GM18951 (cell line): ENCODE results near the gene EMID1.
A peak's percentile ranks its signal among the peaks of the same experiment; 100 is the strongest.

Experiments used
- POLR2A ChIP-seq: IDR thresholded peaks from 4 replicates; pipeline ENCODE4 v1.6.1; 2011; ENCODE audit warnings: mild to moderate bottlenecking; ENCODE audit not compliant: insufficient read length, insufficient read depth; ENCODE audit errors: extremely low read depth
- in situ Hi-C: fragments of 300-500 bp; cut with MboI; formaldehyde crosslinking; loops from one replicate; pipeline ENCODE4 v1.12.0; 2022; ENCODE audit warnings: low sequenced_read_pairs, mixed read lengths, inconsistent platforms; ENCODE audit not compliant: unreplicated experiment

The EMID1 gene

GRCh38 chr22:29202212-29203192 is 3.2 kb upstream of the EMID1 start:
- TF ChIP-seq POLR2A: peak; percentile 53
- in situ Hi-C loops: no loop called here

- peak; percentile 16 for TF ChIP-seq POLR2A
- in situ Hi-C loops: no loop called here
Measured at GRCh38 chr22:29203488-29204454, 1.9 kb upstream of the EMID1 start.

GRCh38 chr22:29204455-29205183 is 1.1 kb upstream of the EMID1 start:
- in situ Hi-C loops: no loop called here
- peak; percentile 31 for TF ChIP-seq POLR2A

- no peak for TF ChIP-seq POLR2A
- in situ Hi-C loops: no loop called here
Measured at GRCh38 chr22:29205252-29205593, 473 bp upstream of the EMID1 start.

GRCh38 chr22:29206372-29207242 is 911 bp downstream of the EMID1 start:
- no peak for TF ChIP-seq POLR2A
- in situ Hi-C loops: no loop called here

- in situ Hi-C loops: no loop called here
Measured at GRCh38 chr22:29207243-29207550, 1.5 kb downstream of the EMID1 start.

GRCh38 chr22:29207562-29208501 is 2.1 kb downstream of the EMID1 start:
- peak; percentile 19 for TF ChIP-seq POLR2A
- in situ Hi-C loops: no loop called here

More at GRCh38 chr22:29207243-29207550, 1.5 kb downstream of the EMID1 start:
- TF ChIP-seq POLR2A: no peak

GRCh38 chr22:29208502-29208862 is 2.8 kb downstream of the EMID1 start:
- no peak for TF ChIP-seq POLR2A
- in situ Hi-C loops: no loop called here

GRCh38 chr22:29208879-29209623 is 3.4 kb downstream of the EMID1 start:
- in situ Hi-C loops: no loop called here
- peak; percentile 41 for TF ChIP-seq POLR2A

GRCh38 chr22:29209624-29209929 is 3.9 kb downstream of the EMID1 start:
- TF ChIP-seq POLR2A: no peak
- in situ Hi-C loops: no loop called here

- no peak for TF ChIP-seq POLR2A
- in situ Hi-C loops: no loop called here
Measured at GRCh38 chr22:29211066-29211465, 5.4 kb downstream of the EMID1 start.
